Epithelial cell of esophagus (primary cell): ENCODE results near the gene CFAP92.
"Not testable (repeated sequence)": the region's sequence is repeated elsewhere in the genome, so short reads cannot be mapped to it uniquely, and the experiment has no call there.

Experiments
- DNase-seq: peaks from one replicate; pipeline ENCODE4 v3.0.0; 2010; ENCODE audit warnings: low read depth
- H3K4me3 ChIP-seq: 2 replicates; pipeline ENCODE4 v1.5.1; 2011; ENCODE audit warnings: mild to moderate bottlenecking, low read length, control low read depth
- TF ChIP-seq, protein P1 (sequence below): IDR thresholded peaks from 2 replicates; pipeline ENCODE4 v1.5.1; 2011; ENCODE audit warnings: low read depth, mild to moderate bottlenecking, low read length, control low read depth, inconsistent platforms; ENCODE audit not compliant: insufficient read depth; ENCODE audit errors: missing control alignments

The CFAP92 gene

DNA sequence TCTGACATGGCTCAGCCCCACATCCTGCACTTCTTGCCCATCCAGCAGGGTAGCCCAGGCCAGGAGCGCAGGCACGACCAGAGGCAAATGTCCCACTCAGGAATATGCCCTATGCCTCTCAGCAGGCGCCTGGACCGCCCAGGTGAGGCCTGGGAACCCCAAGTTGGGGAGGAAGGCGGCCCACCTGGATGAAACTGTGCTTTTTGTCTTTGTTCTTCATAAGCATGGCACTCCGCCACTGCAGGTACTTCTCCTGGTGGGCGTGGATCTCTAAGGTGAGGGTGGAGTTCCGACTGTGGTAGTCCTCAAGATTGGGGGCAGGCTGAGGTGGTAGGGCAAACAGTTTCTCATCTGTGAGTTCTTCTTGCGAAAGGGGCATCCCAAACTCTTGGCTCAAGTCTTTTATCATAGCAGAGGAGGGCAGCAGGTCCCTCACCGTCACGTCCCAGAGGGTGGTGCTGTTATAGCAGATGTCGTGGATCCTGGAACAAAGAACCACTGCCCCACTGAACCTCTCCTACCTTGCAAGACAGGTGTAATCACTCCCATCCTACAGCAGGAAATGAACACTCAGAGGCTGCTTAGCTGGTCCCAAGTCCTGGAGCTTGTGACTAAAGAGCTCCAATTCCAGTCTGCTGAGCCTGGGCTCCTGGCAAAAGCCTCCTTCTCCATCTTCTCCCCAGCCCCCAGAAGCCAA lies 61.2 kb downstream of the CFAP92 start:
- no peak overlapping the region for H3K4me3 ChIP-seq

DNA sequence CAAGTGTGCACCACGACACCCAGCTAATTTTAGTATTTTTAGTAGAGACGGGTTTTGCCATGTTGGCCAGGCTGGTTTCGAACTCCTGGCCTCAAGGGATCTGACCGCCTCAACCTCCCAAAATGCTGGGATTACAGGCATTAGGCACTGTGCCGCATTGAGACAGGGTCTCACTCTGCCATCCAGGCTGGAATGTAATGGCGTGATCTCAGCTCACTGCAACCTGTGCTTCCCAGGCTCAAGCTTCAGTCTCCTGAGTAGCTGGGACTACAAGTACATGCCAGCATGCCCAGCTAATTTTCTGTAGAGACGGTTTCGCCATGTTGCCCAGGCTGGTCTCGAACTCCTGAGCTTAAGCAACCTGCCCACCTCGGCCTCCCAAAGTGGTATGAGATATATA lies 62.8 kb downstream of the CFAP92 start:
- no peak for DNase-seq

More for the DNA sequence above, 61.2 kb downstream of the CFAP92 start:
- TF ChIP-seq, protein P1, sequence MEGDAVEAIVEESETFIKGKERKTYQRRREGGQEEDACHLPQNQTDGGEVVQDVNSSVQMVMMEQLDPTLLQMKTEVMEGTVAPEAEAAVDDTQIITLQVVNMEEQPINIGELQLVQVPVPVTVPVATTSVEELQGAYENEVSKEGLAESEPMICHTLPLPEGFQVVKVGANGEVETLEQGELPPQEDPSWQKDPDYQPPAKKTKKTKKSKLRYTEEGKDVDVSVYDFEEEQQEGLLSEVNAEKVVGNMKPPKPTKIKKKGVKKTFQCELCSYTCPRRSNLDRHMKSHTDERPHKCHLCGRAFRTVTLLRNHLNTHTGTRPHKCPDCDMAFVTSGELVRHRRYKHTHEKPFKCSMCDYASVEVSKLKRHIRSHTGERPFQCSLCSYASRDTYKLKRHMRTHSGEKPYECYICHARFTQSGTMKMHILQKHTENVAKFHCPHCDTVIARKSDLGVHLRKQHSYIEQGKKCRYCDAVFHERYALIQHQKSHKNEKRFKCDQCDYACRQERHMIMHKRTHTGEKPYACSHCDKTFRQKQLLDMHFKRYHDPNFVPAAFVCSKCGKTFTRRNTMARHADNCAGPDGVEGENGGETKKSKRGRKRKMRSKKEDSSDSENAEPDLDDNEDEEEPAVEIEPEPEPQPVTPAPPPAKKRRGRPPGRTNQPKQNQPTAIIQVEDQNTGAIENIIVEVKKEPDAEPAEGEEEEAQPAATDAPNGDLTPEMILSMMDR = no peak
- peak; percentile 18 for DNase-seq

DNA sequence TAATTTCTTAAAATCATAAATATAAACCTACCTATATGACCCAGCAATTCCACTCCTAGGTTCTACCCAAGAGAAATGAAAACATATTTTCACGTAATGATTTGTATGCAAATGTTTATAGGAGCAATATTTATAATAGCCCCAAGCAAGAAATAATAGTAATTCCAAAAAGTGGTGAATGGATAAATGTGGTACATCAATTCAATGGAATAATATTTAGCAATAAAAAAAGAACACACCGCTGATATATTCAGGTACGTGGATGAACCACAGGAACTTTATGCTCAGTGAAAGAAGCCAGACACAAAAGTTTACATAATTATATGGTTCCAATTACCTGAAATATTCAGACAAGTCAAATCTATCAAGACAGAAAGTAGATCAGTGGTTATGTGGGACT lies 64.5 kb downstream of the CFAP92 start:
- no peak overlapping the region for H3K4me3 ChIP-seq
- TF ChIP-seq, protein P1 = no peak
- no peak for DNase-seq

More for the DNA sequence above, 62.8 kb downstream of the CFAP92 start:
- TF ChIP-seq, protein P1 = no peak
- H3K4me3 ChIP-seq = no peak overlapping the region

DNA sequence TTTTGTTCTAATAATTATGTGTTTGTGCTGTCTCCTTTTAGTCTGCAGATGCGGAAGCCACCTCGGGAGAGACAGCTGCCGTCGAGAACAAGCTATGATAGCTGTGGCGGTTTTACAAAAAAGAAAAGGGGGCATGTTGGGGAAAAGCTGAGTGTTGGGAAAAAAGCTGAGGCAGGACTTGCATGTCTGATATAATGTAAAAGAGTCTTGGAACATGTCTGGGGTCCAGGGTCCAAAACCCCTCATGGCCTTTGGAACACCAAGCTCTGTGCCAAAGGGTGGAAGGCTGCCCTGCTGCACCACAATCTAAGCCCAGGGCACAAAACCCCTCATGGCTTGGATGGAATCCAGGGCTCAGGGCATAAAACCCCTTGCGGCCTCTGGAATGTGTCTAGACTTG lies 69.9 kb downstream of the CFAP92 start:
- H3K4me3 ChIP-seq, DNase-seq: not testable (repeated sequence)

DNA sequence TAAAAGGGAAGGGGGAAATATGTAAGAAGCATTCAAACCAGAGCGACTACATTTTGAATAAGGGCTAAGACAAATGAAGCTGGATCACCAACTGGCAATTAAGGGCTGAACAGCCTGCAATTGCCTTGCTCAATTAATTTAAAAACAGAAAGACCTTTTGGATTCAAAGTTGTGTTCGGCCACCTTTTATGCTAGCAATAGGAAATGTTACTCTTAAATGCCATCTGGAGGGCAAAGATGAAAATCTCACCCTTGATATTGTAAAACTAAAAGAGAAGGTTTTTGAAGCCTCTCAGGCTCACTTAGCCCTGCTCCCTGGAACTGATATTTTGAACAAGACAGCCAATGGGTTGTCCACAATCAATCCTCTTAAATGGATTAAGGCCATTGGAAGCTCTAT lies 70.3 kb downstream of the CFAP92 start:
- no peak for DNase-seq
- H3K4me3 ChIP-seq = no peak overlapping the region
- TF ChIP-seq, protein P1 = no peak

DNA sequence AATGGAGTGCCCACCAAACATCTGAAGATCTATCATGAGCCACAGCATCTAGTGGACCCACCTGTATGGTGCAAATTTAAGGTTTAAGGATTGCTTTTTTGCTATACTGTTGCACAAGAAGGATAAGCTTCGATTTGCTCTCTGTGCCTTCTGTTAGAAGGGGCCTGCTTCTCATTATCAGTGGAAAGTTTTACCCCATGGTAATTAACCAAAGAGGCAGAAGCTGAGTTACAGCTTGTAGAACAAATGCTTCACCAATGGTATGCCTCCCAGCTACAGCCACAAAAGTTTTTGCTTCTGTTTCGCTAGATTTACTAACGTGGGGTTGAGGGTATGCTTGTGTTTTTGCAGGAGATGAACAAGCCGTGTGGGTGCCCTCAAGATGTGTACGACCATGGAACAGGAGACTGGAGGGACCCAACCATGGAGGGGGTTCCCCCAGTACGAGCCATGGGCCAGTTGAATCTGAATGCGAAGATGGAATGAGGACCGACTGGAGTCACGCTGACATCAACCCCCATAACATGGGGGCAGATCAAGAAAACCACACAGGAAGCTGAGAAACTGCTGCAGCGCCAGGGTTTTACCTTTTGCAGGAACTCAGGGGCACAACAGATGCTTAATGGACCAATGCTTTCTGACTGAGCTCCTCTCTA lies 70.9 kb downstream of the CFAP92 start:
- TF ChIP-seq, protein P1 = no peak
- no peak for DNase-seq
- H3K4me3 ChIP-seq = no peak overlapping the region

DNA sequence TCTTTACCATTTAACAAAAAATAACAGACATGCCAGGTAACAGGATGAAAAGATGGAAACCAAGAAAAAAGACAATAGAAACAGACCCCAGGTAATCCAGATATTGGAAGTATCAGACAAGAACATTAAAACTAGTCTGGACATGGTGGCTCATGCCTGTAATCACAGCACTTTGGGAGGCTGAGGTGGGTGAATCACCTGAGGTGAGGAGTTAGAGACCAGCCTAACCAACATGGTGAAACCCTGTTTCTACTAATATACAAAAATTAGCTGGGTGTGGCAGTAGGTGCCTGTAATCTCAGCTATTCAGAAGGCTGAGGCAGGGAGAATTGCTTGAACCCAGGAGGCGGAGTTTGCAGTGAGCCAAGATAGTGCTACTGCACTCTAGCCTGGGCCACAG lies 73.9 kb downstream of the CFAP92 start:
- DNase-seq = peak; percentile 24
- H3K4me3 ChIP-seq = no peak overlapping the region
- TF ChIP-seq, protein P1 = no peak
